HL-60/S4 treated with retinoic acid at 250 ng/mL for 4 days and 3 days (cell line): Measurements from ENCODE around the gene RTN4RL2.

ENCODE experiments used
- in situ Hi-C: fragments of 300-500 bp; cut with MboI; formaldehyde crosslinking; loops from 2 replicates; pipeline ENCODE4 v1.7.0; 2022; ENCODE audit warnings: low sequenced_read_pairs

The RTN4RL2 gene

GRCh38 chr11:57460022-57460757 is at the start of gene RTN4RL2:
RTN4RL2 (plus strand) TSS chr11:57460528; CDS start chr11:57460866, 338 bp downstream.
- in situ Hi-C loops: no loop called here

DNA sequence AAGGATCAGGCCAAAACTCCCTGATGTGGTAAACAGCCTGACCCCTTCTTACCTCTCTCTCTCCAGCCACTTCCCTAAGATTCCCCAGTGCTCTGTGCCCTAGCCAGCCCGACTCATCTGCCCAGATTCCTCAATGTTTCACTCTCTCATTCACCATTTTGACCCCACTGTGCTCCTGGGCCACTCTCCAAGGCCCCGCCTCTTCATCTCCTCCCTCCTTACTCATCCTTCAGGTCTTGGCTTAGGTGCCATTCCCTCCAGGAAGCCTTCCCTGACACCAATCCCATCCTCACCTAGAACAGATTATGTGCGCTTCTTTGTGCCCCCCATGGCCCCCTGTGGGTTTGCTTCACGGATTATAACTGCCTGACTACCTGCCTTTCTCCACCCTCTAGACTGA is 46.6 kb upstream of the RTN4RL2 start:
- in situ Hi-C loops: no loop called here

DNA sequence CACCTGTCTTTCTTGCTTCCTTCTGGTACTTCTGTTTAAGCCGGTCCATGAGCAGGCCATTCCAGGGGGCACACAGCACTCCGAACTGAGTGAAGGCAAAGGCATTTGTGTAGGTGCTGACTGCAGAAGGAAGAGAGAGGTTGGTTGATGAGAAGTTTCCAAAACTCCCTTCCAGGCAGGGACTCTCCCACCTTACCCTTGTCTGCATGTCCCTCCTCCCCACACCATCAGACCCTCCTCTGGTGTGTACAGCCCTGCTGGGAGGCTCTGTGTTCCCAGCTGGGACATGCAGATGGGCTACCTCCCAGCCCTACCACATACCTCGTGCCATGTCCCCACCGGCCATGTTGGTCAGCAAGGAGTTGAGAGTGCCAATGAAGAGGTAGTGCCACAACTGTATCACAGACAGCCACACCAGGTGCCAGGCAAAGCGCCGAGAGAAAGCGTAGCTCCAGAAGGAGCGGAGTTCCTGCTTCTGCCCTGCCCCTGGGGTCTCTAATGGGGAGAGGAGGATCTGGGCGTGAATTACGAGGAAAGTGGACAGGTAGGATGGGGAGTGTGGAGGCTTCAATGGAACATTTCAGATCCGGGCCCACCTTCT is 45.6 kb upstream of the RTN4RL2 start:
- in situ Hi-C loops: no loop called here

GRCh38 chr11:57416436-57416835 is 43.9 kb upstream of the RTN4RL2 start:
- in situ Hi-C loops: no loop called here

- in situ Hi-C loops: no loop called here
Observed at GRCh38 chr11:57417056-57417455, 43.3 kb upstream of the RTN4RL2 start.

GRCh38 chr11:57418131-57418530 is 42.2 kb upstream of the RTN4RL2 start:
- in situ Hi-C loops: no loop called here

DNA sequence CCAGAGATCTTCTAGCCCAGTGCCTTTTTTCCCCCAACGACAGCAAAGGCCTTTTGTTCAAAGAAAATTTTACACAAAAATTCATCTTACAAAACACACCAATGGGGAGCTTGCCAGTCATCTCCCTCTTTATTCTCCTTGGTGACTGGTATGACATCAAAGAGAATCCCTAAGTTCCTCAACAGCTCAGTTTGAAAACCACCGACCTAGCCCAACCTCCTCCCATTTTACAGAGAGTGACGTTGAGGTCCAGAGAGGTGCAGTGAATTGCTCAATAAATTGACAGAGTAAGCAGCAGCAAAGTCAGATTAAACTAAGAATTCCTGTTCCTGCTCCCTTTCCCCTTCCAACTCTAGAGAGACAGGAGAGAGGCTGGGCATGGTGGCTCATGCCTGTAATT is 41.2 kb upstream of the RTN4RL2 start:
- in situ Hi-C loops: no loop called here

DNA sequence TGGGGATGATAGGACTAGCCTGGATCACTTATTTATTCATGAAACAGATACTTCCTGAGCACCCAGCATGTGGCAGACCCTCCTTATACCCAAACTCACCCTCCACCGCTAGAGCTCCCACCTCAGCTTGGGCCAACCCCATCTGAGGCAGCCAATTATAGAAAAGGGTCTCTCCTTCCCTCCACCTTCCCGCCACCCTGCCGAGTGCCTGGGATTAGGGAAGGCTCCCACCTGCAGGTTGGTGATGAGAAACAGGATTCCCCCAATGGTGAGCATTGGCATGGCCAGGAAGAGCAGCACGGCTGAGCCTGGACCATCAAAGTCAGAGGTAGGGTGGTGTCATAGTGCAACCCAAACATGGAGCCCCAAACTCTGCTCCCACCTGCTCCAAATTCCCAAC is 39.3 kb upstream of the RTN4RL2 start:
- in situ Hi-C loops: no loop called here

- in situ Hi-C loops: no loop called here
Observed at GRCh38 chr11:57421805-57422204, 38.5 kb upstream of the RTN4RL2 start.

DNA sequence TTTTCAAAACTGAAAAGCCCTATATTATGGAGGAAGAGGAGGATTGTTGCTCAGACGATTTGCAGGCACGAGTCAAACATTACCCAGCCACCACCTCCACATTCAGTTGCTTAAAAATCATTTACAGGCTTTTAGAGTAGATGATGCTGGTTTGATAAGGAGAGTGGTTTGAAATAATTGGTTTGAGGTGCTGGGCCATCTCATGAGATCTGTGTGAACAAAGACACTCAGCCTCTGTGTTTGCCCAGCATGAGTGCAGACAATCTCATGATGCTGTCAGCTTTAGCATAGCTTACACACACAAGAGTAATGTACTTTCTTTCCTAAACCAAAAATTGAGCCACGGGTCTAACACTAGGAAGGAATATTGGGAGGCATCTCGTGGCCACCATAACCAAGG is 37.7 kb upstream of the RTN4RL2 start:
- in situ Hi-C loops: no loop called here

GRCh38 chr11:57424137-57424791 is 36.1 kb upstream of the RTN4RL2 start:
- in situ Hi-C loops: no loop called here

DNA sequence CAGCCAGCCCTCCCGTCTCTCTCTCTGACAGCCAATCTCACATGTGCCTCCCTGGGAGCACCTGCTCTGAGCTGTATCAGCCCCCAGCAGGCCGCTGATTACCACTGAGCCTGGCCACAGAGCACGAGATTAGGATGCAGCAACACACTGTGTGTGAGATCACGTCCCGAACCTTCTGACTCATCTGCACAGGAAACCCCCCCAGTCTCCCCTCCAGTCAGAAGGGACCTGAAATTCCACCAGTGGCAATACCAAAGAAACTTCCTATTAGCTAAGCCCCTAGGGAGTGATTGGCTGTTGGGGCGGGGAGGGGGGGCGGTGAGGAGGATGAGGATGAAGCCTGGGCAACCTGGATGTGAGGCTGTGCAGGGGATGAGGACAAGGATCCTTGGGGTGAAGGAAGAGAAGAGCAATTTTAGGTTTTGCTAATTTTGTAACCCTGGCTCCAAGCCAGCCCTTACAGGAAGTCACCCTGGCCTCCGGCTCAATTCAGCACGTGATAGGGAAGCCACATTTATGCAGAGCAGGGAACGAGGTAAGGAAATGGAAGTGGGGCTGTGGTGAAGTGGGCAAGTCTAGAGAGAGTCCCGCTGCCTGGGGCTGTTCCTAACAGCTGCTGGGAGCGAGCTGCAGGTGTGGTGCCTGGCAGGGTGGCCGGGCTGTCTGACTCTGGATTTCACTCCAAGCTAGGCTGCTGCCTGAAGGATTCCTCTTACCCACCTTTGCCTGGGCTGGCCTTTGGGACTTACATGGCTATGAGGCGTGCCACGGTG is 35.4 kb upstream of the RTN4RL2 start:
- in situ Hi-C loops: no loop called here

GRCh38 chr11:57425565-57426438 is 34.5 kb upstream of the RTN4RL2 start:
- in situ Hi-C loops: no loop called here

DNA sequence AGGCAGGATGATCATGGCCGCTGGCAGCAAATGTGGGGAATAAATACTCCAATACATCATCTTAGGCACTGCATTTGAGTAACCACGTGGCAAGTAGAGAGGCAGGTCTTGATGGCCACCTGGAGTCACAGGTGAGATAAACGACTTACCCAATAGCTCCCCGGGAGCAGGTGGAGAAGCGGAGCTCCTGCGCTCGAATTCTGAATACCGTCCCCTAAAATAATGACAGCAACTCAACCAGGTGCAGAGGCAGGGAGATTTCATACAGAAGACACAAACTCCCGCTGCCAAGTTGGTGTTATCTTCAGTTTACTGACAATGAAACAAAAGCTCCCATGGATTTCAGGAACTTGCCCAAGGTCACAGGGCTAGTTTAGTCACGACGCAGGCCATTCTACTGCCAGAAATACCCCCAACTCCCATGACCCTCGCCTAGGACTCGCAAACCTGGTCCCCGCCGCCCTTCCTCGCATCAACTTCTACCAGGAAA is 33.8 kb upstream of the RTN4RL2 start:
- in situ Hi-C loops: no loop called here

- in situ Hi-C loops: no loop called here
Observed at GRCh38 chr11:57426929-57427726, 33.2 kb upstream of the RTN4RL2 start, which contains the start of gene SLC43A3. SLC43A3 (minus strand) TSS chr11:57427121; CDS start chr11:57426172, 949 bp downstream.

- in situ Hi-C loops: no loop called here
Observed at GRCh38 chr11:57427727-57428082, 32.6 kb upstream of the RTN4RL2 start.

DNA sequence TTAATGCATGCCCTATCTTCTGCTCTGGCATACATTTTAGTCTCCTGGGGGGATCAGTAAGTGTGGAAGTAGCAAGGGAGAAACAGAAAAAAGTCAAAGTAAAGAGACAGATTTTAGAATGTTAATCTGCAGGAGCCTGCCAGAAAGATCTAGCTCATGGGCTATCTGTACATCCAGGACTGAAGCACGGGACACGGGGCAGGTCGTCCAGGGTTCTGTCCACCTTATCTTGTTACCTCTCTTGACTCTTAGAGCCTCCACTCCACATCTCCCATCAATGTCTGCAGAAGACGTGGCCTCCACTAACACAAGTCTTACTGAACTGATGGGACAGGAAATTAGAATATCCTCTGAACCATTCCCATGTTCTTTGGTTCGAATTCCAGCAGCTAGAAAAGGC is 31.7 kb upstream of the RTN4RL2 start:
- in situ Hi-C loops: no loop called here

- in situ Hi-C loops: no loop called here
Observed at GRCh38 chr11:57429946-57430345, 30.4 kb upstream of the RTN4RL2 start.

DNA sequence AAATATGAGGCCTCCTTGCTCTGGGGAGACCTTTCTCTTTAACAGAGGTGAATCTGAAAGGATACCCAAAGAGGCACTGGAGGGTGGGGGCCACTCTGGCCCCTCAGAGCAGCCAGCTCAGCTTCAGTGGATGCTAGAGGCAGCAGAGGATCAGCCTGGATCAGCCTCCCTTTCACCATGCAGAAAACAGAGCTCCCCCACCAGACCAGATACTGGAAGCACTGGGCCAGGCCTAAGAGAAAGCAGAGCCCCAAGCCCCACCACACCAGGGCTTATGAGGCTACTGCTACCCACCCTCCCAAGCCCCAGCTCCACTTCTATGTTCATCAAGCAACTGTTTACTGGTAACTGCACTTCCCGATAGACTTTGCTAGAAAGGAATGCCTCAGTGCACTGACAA is 29.4 kb upstream of the RTN4RL2 start:
- in situ Hi-C loops: no loop called here
